ENCODE results near the gene PCSK6. TPM values are rescaled to one million over a fixed set of nuclear protein-coding genes. Genes with fewer than 3 reads are reported as not detected.

The PCSK6 gene
- total and polyA plus RNA-seq, 2 of the 8 experiments (the other 6 are each of a cell fraction or from before 2014, with no cell fraction given) = 1.9 to 4.0 TPM

DNA sequence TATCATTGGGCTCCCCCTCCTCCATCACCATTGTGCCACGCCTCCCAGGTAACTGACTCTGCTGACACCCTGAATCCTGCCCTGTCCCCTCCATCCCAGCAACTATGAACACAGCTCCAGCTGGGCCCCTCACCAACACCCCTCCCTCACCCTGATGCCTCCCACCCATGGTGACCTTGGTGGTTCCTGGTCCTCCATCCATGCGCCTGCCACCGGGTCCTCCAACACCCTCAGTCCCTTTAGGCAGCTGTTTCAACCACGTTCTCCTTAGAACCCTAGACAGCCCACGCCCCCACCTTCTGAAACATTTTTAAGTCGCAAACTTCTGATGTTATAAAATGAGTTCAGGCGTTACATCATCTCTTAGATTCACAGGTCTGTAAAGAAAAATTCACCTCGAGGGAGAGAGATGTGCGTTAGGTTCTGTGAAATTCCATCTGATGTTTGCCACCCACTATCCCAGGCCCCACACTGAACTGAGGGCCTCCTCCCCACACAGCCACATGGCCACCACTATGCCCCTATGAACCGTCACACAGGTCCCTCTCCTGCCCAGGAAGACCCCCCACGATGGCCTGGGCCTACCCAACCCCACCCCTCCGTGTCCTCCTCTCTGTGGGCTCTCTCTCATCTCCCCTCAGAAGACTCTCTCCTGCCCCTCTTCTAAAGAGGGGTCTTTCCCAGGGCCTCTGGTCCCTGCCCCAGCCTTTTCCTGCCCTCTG lies 29.8 kb downstream of the PCSK6 start (continued):
- TF ChIP-seq SP4 (IDR thresholded peaks at IDR 0.05; ENCODE audit: low read length) = no peak

Measured in H1 (cell line).